NOMO-1 treated with DMSO at 0.1 percent for 48 hours (cell line): ENCODE data around the gene UNC13B.

Experiments
- DNase-seq: peaks from one replicate; lab custom pipeline; 2025; ENCODE audit not compliant: unreplicated experiment; lab: John Stamatoyannopoulos, UW

UNC13B gene

DNA sequence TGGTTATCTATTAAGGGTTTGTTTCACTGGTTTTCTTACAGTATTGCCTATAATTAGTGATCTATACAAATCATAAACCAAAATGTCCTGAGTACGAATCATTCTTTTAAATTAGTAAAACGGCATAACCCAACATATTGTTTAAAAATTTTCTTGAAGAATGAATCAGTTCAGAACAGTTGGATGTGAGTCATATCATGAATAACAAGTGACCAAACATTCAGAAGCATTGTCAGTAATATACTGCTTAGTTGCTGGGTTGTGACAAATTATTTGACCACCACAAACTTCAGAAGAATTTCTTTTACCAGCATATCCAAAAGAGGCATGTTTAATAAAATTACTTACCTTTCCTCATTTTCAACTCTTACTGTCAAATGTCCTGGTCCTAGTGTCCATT is 111.2 kb downstream of the UNC13B start:
- no peak for DNase-seq

DNA sequence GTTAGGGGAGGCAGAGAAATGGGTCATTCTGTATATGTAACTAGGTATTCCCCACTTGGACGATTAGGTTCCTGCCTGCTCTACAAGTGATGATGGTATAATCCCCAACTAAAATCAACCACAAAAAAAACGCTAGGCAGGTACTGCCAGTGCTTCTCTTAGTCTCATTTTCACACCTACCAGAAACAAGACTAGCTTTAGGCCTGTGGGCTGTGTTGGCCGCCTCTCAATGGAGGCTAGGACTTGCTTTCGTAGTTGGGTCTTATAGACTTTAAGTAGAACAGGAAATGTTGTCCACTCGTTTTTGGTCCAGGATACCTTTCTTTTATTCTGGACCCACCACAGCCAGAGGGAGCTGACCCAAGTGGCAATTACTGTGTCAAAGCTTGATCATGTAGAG is 111.8 kb downstream of the UNC13B start:
- DNase-seq: no peak

DNA sequence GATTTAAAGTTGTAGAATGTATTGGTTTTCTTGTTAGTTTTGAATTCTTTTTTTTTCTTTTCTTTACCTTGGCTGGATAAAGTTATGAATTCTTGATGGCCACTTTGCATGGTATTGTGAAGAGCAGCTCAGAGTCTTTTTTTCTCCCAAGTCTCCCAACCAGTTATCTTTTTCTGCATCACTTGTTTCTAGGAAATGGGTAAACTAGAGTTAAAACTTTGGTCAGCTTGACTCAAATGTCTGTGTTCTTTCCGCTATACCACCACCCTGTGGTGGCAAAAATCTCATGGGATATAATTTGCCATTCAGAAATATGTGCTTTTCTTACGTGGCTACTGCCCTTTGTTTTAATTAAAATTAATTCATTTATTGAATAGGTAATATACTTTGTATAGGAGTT is 113.2 kb downstream of the UNC13B start:
- no peak for DNase-seq

DNA sequence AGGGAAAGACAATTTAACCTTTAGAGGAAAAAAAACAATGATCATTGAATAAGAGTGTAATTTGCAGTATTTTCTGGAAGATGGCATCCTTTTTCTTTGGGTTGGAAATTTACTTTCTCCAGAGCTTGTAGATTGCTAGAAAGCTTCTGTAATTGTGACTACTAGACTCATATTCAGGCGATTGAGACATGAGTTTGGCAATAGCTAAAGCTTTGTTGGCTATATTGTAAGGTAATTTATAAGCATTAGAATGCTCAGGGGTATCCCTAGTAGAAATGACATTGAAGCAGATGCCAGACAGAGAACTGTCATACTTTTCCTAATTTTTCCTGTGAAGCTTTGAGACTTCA is 115.3 kb downstream of the UNC13B start:
- DNase-seq: no peak

DNA sequence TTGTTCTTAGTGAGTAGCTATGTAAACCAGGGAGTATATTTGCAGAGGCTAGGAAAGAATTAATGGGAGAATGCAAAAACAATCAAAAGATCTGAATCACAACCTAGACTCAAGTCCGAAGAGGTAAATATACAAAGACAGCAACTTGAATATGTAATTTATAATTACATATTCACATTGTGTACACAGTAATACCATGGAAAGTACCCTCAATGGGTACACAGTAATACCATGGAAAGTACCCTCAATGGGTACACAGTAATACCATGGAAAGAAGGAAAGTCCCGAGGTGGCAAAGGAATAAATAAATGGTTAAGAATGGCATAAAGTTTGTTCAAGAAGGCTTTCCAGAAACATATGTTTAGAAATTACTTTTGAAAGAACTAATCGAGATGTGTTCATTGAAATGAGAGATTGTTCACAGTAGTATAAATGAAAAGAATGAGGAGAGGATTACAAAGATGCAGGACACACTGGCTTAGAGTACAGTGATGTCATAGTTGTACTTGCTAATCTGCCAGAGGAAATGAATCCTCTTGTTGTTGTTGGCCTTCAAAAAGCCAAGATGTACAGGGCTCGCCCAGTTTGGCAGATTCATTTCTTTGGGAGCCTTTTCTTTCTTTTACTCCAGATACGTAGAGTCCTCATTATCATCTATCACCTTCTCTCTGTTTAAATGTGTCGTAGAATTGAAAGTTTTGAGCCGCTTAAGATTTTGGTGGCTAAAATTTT is 116.0 kb downstream of the UNC13B start:
- no peak for DNase-seq

DNA sequence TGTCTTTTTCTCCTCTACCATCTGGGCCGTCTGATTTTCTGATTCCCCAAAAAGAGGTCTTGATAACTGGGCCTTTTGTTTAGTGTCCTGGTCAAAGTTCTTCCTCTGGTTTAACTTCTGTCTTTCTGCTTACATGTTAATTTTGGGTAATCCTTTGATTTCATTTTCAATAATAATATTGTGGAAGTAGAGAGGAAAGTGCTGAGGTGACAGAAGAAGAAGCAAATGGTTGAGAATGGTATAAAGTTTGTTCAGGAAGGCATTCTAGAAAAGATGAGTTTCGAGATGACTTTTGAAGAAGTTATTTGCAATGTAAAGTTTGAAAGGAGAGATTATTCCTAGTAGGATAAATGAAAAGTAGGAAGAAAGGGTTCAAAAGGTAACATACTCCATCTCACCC is 118.1 kb downstream of the UNC13B start:
- DNase-seq: no peak

DNA sequence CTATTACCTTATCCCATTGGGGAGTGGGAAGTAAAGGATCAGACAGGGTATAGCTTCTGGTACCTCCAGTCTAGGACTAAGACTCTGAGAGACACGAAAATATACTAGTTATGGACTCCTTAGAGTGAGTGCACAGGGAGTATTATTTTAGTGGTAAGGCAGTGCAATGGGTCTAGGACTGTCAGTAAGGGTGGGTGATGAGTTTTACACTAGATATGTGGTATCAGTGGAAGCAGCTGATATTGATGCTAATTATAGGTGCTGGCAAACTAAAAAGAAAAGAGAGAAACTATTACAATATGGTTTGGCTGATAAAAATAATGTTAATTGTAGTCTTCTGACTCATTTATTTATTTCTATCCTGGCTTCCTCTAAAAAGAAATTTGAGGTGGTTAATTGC is 118.6 kb downstream of the UNC13B start:
- no peak for DNase-seq

DNA sequence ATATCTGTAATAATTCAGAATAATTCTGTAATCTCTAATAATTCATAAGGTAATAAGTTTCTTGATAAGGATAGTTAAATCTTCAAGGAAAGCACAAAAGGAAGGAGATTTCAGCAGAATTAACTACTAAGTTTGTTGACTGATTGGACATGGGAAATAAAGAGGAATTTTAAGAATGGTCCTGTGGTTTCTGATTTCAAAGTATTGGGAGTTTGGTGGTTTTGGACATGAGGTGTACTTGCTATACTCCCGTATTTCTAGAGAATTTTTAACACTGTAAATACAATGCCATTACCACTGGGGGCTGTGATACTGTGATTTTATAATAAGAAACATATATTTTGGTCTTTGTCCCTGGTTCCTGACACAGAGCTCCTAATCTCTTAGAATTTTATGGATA is 123.9 kb downstream of the UNC13B start:
- DNase-seq: no peak

DNA sequence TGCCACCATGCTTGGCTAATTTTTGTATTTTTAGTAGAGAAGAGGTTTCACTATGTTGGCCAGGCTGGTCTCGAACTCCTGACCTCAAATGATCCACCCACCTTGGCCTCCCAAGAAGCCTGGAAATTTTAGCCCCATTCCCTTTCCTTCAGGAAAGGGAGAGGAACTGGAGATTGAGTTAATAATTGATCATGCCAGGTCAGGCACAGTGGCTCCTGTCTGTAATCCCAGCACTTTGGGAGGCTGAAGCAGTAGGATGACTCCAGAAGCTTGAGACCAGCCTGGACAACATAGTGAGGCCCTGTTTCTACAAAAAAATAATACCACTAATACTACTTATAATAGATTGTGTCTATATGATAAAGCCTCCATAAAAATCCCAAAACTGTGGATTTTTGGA is 124.6 kb downstream of the UNC13B start:
- DNase-seq: no peak

DNA sequence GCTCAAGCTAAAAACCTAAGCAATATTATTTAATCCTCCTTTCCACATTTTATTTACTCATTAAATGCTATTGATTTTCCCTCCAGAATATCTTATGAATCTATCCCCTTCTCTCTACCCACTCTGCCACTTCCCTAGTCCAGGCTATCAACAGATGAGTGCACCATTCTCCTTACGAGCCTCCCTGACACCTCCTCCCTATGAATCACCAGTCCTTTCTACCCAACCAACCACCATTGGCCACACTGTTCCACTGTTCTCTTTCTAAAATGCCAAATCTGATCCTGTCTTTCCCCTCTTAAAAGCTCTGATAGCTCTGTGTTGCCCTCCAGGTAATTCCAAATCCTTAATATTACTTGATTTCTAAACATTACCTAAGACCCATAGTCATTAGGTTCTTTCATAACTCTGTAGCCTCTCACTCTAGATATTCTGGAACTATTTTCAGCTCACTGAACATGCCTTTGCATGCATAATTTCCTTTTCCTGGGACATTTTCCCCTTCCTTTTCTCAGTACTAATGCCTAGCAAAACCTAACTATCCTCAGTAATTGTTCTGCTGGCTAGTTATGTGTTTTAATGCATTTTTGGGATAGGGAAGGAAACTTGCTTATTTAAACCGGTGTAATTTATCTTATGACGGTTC is 126.3 kb downstream of the UNC13B start:
- DNase-seq: no peak

DNA sequence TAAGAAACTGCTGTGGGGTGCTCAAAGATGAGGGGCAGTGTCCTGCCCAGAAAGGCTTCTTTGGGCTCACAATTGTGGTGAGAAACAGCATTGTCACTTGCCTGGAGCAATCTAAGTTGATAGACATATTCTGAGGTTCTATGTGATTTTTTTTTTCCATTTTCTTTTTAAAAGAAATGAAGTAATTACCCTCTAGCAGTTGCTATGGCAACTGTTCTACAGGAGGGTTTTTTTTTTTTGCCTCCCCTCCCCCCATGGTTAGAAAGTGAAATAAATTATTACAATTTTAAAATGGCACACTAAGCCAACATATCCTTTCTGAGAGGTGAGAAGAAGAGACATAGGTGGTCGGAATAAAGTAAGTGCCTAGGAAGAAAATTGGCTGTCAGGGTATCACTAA is 127.0 kb downstream of the UNC13B start:
- no peak for DNase-seq

DNA sequence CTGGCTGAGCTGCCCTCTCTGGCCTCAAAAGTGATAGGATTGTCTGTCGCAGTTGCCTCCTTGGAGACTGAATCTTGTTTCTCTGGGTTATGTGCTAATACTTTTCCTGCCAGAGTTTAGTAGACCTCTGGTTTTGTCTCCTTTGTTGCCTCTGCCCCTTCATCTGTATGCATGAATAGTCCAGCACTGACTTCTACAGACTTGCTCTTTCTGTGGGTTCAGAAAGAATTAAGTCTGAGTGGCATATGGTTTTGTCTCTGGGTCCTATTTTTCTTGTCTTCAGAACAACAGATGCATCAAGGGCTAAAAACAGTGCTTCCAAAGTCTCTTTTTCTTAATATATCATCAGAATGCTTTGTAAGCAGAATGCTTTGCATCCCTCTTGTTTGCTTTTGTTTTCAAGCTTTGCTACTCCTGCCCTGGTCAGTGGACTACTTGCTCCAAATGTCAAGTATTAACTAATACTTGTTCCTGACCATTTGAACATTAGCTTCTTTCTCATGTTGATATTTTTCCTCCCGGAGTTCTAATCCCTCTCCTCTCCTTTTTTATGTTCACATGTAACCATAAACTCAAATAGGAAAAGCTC is 131.7 kb downstream of the UNC13B start:
- no peak for DNase-seq

DNA sequence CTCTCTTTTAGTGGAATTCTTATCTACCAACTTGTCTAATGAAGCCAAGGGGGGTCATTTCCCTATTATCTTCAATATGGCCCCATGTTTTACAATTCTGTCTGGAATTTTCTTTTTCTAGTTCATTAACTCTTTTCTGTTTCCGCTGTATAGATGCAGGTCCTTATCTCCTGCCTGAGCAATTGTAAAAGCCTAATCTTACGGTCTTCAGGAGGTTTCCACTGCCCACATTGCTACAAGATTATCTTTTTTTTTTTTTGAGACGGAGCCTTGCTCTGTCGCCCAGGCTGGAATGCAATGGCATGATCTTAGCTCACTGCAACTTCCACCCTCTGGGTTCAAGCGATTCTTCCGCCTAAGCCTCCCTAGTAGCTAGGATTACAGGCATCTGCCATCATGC is 132.3 kb downstream of the UNC13B start:
- DNase-seq: no peak

DNA sequence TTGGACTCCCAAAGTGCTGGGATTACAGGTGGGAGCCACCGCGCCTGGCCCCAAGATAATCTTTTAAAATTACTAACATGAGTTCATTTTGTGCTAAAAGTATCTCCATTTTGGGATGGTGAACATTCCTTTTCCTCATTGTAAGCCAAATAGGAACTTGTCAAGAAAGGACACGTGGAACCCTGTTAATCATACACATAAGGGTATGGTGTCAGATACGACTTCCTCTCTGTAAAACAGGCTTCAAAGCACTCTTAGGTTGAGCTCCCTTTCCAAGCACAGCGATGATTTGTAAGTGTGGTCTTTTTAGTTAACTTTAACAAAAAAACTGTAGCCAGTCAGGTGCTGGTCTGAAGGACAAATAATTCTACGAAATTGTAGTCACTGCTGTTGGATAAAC is 132.7 kb downstream of the UNC13B start:
- no peak for DNase-seq

DNA sequence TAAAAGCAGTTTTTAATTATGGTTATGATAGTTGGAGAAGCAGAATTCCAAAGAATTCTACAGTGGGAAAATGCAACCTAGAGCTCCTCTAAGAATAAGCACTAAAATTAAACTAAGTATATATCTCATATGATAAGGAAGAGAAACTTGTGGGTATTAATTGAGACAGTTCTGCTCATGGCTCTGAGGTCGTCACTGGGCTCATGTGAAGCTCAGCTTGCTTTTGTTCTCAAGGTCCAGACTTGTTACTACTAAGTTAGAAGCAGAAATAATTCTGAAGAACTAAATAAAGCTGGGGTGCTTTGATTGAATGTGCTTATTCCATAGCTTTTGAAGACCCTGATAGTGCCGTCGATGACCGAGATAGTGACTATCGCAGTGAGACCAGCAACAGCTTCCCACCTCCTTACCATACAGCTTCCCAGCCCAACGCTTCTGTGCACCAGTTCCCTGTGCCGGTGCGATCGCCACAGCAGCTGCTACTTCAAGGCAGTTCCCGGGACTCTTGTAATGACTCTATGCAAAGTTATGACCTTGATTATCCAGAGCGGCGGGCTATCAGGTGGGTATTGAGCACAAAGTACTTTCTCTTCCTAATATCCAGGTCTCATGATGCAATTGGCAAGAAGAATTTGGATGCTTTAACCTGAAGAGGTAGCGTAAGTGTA is 133.7 kb downstream of the UNC13B start:
- DNase-seq: no peak

DNA sequence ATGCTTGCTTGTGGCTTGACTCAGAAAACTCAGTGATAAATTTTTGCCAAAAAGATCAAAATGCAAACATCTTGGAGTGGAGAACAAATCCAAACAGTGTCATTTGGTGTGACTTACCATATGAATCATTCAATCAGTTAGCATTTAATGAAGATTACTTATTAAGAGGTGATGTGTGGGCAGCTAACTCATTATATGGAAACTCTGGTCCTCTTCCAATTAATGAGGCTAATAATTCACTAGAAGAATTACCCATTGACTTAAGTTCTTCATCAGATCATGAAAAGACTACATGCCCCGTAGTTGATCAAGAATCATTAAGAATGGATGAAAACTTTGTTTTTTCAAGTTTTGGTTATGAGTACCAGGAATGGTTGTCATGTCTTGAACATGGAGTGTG is 141.8 kb downstream of the UNC13B start:
- DNase-seq: no peak

DNA sequence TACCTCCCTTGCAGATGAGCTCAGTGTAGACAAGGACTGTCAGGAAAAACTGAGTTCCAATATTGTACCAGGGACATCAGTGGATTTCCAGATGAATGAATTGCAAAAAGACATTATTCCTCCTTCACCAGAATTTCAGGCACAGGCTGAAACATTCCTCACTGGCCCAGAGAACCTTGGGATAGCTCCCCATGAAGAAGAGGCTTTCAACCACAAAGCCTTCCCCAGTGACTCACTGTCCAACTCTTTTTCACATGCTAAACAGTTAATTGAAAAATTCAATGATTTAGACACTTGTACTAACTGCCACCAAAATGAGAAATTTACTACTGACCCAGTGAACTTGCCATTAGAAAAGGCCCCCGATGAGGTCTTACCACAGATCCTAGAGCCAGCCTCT is 144.5 kb downstream of the UNC13B start:
- no peak for DNase-seq

DNA sequence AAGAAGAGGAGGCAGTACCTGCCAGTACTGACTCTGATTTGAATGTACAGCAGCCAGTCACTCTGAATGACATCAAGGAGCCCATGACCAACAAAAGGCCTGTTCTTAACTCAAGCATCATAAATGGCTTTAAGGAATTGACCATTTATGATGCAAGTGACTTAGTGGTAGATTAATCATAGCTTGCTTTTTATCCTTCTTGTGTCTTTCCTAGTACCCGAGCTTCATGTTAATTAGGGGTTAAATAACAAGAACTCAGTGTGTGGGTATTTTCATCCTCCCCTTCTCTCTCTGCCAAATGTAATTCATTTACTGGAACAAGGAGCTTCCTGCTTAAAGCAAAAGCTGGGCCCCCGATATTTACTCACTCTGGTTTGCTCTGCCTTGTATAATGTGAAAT is 146.5 kb downstream of the UNC13B start:
- DNase-seq: no peak

DNA sequence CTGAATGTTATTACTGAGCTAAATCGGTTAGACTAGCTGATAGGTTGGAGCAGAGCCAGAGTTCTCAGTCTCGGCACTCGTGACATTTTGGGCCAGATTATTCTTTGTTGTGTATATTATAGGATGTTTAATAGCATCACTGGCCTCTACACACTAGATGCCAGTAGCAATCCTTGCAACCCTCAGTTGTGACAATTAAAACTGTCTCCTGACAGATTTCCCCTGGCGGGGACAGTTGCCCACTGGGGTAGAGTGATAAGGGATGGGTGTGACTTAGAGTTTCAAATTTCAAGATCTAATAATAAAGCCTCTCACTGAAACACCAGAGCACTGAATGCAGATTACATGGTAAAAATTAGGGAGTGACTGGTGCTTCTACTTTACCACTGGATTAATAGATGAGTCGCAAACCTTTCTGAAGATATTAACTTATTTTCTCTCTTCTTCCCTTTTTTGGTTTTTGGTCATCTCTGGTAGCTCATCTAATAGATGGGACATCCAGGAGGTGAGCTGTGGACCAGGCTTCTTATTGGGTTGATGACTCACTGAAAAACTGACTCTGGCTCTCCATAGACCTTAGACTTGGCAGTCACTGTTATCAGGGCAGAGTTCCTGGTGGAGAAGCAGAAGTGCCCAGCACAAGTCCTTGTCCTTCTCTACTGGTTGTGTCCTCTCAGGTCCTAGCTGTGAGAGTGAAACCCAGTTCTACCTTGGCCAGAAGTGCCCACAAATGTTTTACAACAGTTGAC is 150.3 kb downstream of the UNC13B start:
- DNase-seq: no peak

DNA sequence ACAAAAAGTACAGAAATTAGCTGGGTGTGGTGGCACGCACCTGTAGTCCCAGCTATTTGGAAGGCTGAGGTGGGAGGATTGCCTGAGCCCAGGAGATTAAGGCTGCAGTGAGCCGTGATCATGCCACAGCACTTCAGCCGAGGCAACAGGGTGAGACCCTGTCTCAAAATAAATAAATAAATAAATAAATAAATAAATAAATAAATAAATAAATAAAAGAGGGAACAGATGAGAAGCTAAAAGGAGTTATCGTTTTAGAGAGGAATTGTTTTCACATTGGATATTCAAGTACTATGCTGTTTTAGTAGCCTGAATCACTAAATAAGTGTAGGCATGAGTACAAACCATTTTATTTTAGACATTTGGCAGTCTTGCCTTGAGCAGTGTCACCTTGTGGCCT is 151.7 kb downstream of the UNC13B start:
- DNase-seq: no peak

DNA sequence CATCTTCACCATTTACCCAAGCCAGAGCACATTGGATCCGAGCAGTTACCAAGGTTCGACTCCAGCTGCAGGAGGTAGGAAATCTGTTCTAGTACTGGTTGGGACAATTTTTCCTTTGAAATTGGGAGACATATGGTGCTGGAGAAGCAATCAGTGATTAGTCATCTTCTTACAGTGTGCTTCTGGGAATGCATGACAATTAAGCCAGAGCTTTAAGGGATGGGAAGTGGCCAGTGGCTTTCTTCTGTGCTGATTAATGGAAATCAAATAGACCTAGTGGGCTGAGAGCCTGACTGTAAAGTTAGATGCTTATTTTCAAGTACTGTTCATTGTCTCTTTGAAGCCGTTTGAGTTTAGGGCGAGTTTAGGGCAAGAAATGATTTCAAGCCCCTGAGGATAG is 152.1 kb downstream of the UNC13B start:
- DNase-seq: no peak

DNA sequence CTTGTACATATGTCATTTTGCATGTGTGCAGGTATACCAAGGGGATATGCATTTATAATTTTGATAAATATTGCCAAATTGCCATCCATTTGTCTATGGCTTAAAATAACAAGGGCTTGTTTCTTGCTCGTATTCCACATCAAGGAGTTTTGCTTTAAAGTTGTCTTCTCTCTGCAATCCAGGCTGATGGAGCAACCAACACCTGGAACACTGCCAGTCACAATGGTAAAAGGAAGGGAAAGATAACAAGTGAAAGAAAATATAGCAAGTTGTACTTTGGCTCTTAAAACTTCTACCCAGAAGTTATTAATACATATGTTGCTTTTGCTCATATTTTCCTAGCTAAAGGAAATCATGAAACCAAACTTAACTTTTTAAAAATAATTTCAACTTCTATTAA is 156.9 kb downstream of the UNC13B start:
- no peak for DNase-seq
